Amniotic stem cell (primary cell): ENCODE data around the gene SETD3.

ENCODE experiments used
- DNase-seq: peaks from one replicate; lab custom pipeline; 2025; lab: John Stamatoyannopoulos, UW

SETD3 gene

GRCh38 chr14:99393059-99393655 is 87.5 kb downstream of the SETD3 start:
- no peak for DNase-seq

GRCh38 chr14:99391671-99392070 is 89.0 kb downstream of the SETD3 start:
- no peak for DNase-seq

GRCh38 chr14:99389174-99389826 is 91.4 kb downstream of the SETD3 start:
- DNase-seq = no peak

- DNase-seq = no peak
These were observed 92.4 kb downstream of the SETD3 start for GRCh38 chr14:99388286-99388685.

GRCh38 chr14:99387880-99388279 is 92.8 kb downstream of the SETD3 start:
- no peak for DNase-seq

- no peak for DNase-seq
These were observed 95.9 kb downstream of the SETD3 start for GRCh38 chr14:99384450-99385417.

GRCh38 chr14:99383472-99384449 is 96.9 kb downstream of the SETD3 start:
- DNase-seq = no peak

GRCh38 chr14:99382781-99383471 is 97.7 kb downstream of the SETD3 start:
- DNase-seq = no peak

- DNase-seq = no peak
These were observed 98.6 kb downstream of the SETD3 start for GRCh38 chr14:99382071-99382470.

- DNase-seq = no peak
These were observed 99.0 kb downstream of the SETD3 start for GRCh38 chr14:99381688-99382060.

- no peak for DNase-seq
These were observed 99.5 kb downstream of the SETD3 start for GRCh38 chr14:99380991-99381687.

GRCh38 chr14:99380402-99380801 is 100.3 kb downstream of the SETD3 start:
- DNase-seq = no peak

GRCh38 chr14:99378782-99379214 is 101.9 kb downstream of the SETD3 start:
- DNase-seq = no peak

- DNase-seq = no peak
These were observed 102.7 kb downstream of the SETD3 start for GRCh38 chr14:99377951-99378350.

GRCh38 chr14:99374964-99375363 is 105.7 kb downstream of the SETD3 start:
- DNase-seq = no peak

- DNase-seq = no peak
These were observed 116.9 kb downstream of the SETD3 start for GRCh38 chr14:99363616-99364290.

GRCh38 chr14:99363051-99363450 is 117.6 kb downstream of the SETD3 start:
- DNase-seq = no peak

- DNase-seq = no peak
These were observed 119.0 kb downstream of the SETD3 start for GRCh38 chr14:99361596-99362215.
